Metanephros (tissue), 2 donors: ENCODE results near the gene CHRNA9. TPM values are rescaled to one million over a fixed set of nuclear protein-coding genes. Genes with fewer than 3 reads are reported as not detected.

Source experiments
- small RNA-seq: library from RNA; depleted of rRNA; stranded (forward); fragments of <200 nt; gene quantifications from one replicate; pipeline ENCODE3, GENCODE V24; 2014; ENCODE audit warnings: low replicate concordance
- total RNA-seq: library from RNA; depleted of rRNA; stranded (reverse); fragments of >200 nt; gene quantifications from one replicate; pipeline ENCODE4 v1.2.3, GENCODE V29; 2014

Gene CHRNA9, protein sequence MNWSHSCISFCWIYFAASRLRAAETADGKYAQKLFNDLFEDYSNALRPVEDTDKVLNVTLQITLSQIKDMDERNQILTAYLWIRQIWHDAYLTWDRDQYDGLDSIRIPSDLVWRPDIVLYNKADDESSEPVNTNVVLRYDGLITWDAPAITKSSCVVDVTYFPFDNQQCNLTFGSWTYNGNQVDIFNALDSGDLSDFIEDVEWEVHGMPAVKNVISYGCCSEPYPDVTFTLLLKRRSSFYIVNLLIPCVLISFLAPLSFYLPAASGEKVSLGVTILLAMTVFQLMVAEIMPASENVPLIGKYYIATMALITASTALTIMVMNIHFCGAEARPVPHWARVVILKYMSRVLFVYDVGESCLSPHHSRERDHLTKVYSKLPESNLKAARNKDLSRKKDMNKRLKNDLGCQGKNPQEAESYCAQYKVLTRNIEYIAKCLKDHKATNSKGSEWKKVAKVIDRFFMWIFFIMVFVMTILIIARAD
- not detected for total RNA-seq

DNA sequence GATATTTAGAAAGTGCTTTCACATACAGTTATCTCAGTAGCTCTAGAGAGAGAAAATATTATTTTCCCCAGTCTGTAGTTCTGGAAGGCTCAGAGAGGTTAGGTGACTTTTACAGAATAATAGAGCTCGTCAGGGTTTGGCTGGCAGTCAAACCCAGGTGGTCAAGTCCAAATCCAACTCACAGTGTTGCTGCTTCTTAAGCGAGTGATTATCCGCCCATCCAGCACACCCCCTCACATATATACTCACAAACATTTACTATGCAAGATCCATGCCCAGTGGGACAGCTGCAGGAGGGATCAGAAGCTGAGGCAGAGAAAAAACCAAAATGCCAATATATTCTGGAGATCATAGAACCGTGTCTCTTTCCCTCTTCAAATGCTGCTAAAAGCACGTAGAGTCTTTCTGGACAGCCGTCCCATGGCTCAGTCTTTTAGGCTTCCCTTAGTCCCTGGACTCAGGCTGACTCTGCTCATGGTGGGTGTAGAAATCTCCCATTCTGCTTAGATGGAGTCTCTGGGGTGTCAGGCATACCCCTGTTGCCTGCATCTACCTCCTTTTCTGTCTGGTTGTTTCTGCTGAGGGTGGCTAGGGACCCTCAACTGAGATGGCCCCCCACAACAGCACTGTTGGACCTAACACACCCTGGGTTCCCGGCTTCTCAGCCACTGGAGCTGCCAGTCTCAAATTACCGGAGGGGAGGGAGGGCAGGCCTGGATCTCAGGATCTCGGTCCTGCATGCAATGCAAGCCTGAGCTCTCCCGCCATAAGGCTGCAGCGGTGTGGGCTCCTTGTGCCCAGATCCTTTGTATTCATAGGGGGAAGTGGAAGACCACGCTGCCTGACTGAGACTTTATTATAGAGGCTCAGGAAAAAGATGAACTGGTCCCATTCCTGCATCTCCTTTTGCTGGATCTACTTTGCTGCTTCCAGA is at the start of gene CHRNA9:
Gene CHRNA9, plus strand, starts transcription at position 743 of the 934 bp plus-strand sequence. Its CDS starts 135 bp downstream, at position 878.

Small RNAs within 50 kb of the gene (small RNA-seq; reads per million reads assigned to genes)
- not detected for gene RNU7-74P

Other genes with a start within 250 kb of the CHRNA9 start
- gene RHOH, start 138.3 kb upstream of the CHRNA9 start, total RNA-seq: 2.8 TPM